ENCODE results near the gene ZNF362.

DNA sequence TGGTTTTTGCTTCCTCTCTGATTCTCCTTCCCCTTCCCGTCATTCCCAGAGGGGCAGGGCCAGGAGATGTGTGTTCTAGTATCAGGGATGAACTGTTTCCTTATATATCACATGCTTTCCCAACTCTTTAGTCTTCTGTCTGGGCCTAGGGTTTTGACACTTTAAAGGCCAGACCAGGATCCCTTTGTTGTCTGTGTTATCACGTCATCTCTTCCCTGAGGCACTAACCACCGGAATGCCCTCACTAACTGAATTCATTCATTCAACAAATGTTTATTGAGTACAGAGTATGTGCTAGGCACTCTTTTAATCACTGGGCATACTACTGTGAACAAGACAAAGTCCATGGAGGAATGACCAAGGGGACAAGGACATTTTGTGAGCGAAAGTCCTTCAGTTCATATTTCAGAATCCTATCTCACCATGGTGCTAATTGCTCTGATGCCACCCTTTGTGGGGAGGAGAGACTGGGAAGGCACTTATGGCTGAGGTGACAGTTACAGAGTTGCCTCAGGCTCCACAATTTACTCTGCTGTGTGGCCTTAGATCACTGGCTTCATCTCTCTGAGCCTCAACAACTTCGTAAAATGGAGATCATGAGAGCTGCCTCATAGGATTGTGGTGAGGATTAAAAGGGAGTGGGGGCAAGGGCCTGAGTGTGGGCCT is 12.0 kb upstream of the ZNF362 start:
- TF ChIP-seq RBBP5 (conservative IDR thresholded peaks at IDR 0.05) (no peak), RFX5 (IDR thresholded peaks at IDR 0.05; ENCODE audit: low read depth, low read length) (no peak), BRCA1 (IDR thresholded peaks at IDR 0.05; ENCODE audit: low read depth, low read length) (no peak), TAF1 (IDR thresholded peaks at IDR 0.05; ENCODE audit: borderline replicate concordance, low read depth, low read length) (no peak), SPI1 (IDR thresholded peaks at IDR 0.05; ENCODE audit: borderline replicate concordance, insufficient read depth, low read depth, low read length) (no peak), CREB1 (IDR thresholded peaks at IDR 0.05; ENCODE audit: low read depth) (no peak), RB1 (IDR thresholded peaks at IDR 0.05; ENCODE audit: borderline replicate concordance) (no peak), POLR2AphosphoS5 (IDR thresholded peaks at IDR 0.05; ENCODE audit: low read length) (no peak), EP300 (IDR thresholded peaks at IDR 0.05; ENCODE audit: borderline replicate concordance in 1 of 2, control insufficient read depth in 1 of 2, low read depth in 2 of 2, low read length in 2 of 2) (no peak), HDAC6 (IDR thresholded peaks at IDR 0.05; ENCODE audit: unreplicated experiment) (no peak), MEF2A (IDR thresholded peaks at IDR 0.05; ENCODE audit: insufficient read depth, low read depth, low read length) (no peak)
- TF ChIP-seq, protein P1, sequence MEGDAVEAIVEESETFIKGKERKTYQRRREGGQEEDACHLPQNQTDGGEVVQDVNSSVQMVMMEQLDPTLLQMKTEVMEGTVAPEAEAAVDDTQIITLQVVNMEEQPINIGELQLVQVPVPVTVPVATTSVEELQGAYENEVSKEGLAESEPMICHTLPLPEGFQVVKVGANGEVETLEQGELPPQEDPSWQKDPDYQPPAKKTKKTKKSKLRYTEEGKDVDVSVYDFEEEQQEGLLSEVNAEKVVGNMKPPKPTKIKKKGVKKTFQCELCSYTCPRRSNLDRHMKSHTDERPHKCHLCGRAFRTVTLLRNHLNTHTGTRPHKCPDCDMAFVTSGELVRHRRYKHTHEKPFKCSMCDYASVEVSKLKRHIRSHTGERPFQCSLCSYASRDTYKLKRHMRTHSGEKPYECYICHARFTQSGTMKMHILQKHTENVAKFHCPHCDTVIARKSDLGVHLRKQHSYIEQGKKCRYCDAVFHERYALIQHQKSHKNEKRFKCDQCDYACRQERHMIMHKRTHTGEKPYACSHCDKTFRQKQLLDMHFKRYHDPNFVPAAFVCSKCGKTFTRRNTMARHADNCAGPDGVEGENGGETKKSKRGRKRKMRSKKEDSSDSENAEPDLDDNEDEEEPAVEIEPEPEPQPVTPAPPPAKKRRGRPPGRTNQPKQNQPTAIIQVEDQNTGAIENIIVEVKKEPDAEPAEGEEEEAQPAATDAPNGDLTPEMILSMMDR (IDR thresholded peaks at IDR 0.05 in 2 of 3, conservative IDR thresholded peaks at IDR 0.05 in 1 of 3; ENCODE audit: control insufficient read depth in 2 of 3, extremely low read depth in 1 of 3, insufficient read depth in 1 of 3, low read depth in 3 of 3, low read length in 3 of 3), result no peak
- TF ChIP-seq, protein P2, sequence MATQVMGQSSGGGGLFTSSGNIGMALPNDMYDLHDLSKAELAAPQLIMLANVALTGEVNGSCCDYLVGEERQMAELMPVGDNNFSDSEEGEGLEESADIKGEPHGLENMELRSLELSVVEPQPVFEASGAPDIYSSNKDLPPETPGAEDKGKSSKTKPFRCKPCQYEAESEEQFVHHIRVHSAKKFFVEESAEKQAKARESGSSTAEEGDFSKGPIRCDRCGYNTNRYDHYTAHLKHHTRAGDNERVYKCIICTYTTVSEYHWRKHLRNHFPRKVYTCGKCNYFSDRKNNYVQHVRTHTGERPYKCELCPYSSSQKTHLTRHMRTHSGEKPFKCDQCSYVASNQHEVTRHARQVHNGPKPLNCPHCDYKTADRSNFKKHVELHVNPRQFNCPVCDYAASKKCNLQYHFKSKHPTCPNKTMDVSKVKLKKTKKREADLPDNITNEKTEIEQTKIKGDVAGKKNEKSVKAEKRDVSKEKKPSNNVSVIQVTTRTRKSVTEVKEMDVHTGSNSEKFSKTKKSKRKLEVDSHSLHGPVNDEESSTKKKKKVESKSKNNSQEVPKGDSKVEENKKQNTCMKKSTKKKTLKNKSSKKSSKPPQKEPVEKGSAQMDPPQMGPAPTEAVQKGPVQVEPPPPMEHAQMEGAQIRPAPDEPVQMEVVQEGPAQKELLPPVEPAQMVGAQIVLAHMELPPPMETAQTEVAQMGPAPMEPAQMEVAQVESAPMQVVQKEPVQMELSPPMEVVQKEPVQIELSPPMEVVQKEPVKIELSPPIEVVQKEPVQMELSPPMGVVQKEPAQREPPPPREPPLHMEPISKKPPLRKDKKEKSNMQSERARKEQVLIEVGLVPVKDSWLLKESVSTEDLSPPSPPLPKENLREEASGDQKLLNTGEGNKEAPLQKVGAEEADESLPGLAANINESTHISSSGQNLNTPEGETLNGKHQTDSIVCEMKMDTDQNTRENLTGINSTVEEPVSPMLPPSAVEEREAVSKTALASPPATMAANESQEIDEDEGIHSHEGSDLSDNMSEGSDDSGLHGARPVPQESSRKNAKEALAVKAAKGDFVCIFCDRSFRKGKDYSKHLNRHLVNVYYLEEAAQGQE (IDR thresholded peaks at IDR 0.05; ENCODE audit: low read depth, low read length), result no peak
- TF ChIP-seq, protein P3, sequence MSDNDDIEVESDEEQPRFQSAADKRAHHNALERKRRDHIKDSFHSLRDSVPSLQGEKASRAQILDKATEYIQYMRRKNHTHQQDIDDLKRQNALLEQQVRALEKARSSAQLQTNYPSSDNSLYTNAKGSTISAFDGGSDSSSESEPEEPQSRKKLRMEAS (IDR thresholded peaks at IDR 0.05; ENCODE audit: low read depth, low read length), result no peak

Data from GM12878 (cell line).